C4-2B (cell line): ENCODE data around the gene CRMP1.
"Not testable (repeated sequence)": the region's sequence is repeated elsewhere in the genome, so short reads cannot be mapped to it uniquely, and the experiment has no call there.

Source experiments
- CTCF ChIP-seq: fragments of 450-650 bp; conservative IDR thresholded peaks from 2 replicates; pipeline ENCODE4 v1.5.1; 2017; ENCODE audit warnings: mild to moderate bottlenecking
- ZFX ChIP-seq: fragments of 450-650 bp; IDR thresholded peaks from 2 replicates; pipeline ENCODE4 v1.6.1; 2017

- not testable (repeated sequence) for TF ChIP-seq CTCF, ZFX
Observed at GRCh38 chr4:5856362-5856761, 36.5 kb downstream of the CRMP1 start.
